ENCODE data around the gene SEMA3B.
"Not testable (repeated sequence)": the region's sequence is repeated elsewhere in the genome, so short reads cannot be mapped to it uniquely, and the experiment has no call there.

The SEMA3B gene

DNA sequence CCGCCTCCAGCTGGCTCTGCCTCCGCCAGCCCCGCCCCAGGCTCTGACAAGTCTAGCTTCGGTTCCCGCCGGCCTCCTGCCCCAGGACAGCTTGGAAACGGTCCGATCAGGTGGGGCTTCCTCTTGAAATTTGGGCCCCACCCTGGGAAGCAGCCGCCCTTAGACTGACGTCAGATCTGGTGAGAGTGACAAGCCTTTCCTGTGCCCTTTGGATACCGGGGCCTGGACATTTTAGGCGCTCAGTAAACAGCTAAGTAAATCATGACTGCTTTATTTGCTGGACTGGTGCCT, 30.6 kb downstream of the SEMA3B start:
- H3K27ac ChIP-seq (ENCODE audit: low read length) = no peak overlapping the region
- peaks cover 18% of the 10 kb centered on the region for H3K4me1 ChIP-seq (ENCODE audit: control insufficient read depth, low read depth, low read length)
- H3K27me3 ChIP-seq (ENCODE audit: control insufficient read depth, insufficient read depth, low read length) = no peaks in the 10 kb centered on the region
- peak overlapping the region; percentile 24 for H3K9ac ChIP-seq (ENCODE audit: low read length)
- no peaks in the 10 kb centered on the region for H3K36me3 ChIP-seq (ENCODE audit: control insufficient read depth, low read depth, low read length)
- peak overlapping the region; percentile 92 for H3K4me3 ChIP-seq (ENCODE audit: low read length)
- no peaks in the 10 kb centered on the region for H3K9me3 ChIP-seq (ENCODE audit: control insufficient read depth, low read depth, low read length)

DNA sequence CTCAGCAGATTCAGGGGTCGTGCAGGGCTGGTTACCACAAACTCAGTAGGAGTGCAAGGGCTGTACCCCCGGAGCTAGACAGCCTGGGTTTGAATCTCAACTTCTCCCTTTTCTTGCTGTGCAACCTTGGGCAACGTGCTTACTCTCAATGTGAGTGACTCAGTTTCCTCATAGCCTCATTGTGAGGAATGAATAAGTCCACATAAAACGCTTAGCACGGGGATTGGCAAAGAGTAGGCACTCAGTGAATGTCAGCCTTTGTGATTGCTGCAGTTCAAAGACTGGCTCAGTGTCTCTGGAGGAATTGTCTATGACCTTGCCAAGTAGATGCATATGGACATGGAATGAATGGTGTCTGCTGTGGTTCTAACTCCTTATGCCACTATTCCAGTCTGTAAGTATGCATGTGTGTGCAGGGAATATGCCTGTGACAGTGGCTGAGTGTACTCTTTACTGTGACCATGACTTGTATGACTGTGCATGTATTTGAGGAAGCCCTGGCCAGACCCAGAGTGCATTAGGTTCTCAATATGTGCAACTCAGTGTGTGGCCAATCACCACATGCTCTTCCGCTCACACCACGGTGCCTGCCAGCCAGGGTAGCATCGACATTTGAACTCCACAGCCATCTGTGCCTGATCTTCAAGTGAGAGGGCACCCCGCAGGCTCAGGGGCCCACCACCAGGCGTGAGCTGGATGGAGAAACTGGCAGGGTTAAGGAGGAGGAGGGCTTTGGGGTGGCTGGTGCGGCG, 31.2 kb downstream of the SEMA3B start:
- peaks cover 18% of the 10 kb centered on the region for H3K4me1 ChIP-seq (ENCODE audit: control insufficient read depth, low read depth, low read length)

DNA sequence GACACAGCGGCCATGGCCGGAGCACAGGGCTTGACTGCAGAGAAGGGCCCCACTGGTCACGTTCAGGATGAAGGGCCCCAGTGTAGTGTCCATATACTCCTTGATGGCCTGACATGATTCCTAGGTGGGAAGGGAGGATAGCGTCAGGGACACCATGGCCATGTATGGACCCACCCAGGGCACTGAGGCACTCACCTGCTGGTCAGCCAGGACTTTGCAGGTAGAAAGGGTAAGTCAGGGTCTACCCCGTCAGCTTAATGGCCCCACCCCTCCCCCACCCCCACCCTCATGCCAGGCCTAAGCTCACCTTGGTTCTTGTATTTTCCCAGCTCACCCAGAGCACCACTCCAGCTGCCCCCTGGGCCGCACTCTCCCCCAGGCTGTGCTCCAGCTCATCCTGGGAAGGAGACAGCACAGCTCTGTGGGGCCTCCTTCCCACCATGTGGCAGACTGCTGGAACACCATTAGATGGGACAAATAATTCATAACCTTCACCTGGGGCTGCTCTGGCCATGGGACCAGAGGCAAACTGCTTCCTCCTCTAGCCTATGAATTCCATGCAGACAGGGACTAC, 31.8 kb downstream of the SEMA3B start:
- Histone ChIP-seq H3K27me3 (ENCODE audit: control insufficient read depth, insufficient read depth, low read length) (no peaks in the 10 kb centered on the region), H3K4me1 (ENCODE audit: control insufficient read depth, low read depth, low read length) (peaks cover 18% of the 10 kb centered on the region), H3K9me3 (ENCODE audit: control insufficient read depth, low read depth, low read length) (no peaks in the 10 kb centered on the region), H3K36me3 (ENCODE audit: control insufficient read depth, low read depth, low read length) (no peaks in the 10 kb centered on the region), H3K9ac (ENCODE audit: low read length) (no peak overlapping the region), H3K27ac (ENCODE audit: low read length) (no peak overlapping the region), H3K4me3 (ENCODE audit: low read length) (no peak overlapping the region)

More for the DNA sequence above, 31.2 kb downstream of the SEMA3B start:
- H3K9ac ChIP-seq (ENCODE audit: low read length) = peak overlapping the region; percentile 24
- H3K9me3 ChIP-seq (ENCODE audit: control insufficient read depth, low read depth, low read length) = no peaks in the 10 kb centered on the region
- H3K27ac ChIP-seq (ENCODE audit: low read length) = no peak overlapping the region
- no peaks in the 10 kb centered on the region for H3K27me3 ChIP-seq (ENCODE audit: control insufficient read depth, insufficient read depth, low read length)
- peak overlapping the region; percentile 92 for H3K4me3 ChIP-seq (ENCODE audit: low read length)
- no peaks in the 10 kb centered on the region for H3K36me3 ChIP-seq (ENCODE audit: control insufficient read depth, low read depth, low read length)

DNA sequence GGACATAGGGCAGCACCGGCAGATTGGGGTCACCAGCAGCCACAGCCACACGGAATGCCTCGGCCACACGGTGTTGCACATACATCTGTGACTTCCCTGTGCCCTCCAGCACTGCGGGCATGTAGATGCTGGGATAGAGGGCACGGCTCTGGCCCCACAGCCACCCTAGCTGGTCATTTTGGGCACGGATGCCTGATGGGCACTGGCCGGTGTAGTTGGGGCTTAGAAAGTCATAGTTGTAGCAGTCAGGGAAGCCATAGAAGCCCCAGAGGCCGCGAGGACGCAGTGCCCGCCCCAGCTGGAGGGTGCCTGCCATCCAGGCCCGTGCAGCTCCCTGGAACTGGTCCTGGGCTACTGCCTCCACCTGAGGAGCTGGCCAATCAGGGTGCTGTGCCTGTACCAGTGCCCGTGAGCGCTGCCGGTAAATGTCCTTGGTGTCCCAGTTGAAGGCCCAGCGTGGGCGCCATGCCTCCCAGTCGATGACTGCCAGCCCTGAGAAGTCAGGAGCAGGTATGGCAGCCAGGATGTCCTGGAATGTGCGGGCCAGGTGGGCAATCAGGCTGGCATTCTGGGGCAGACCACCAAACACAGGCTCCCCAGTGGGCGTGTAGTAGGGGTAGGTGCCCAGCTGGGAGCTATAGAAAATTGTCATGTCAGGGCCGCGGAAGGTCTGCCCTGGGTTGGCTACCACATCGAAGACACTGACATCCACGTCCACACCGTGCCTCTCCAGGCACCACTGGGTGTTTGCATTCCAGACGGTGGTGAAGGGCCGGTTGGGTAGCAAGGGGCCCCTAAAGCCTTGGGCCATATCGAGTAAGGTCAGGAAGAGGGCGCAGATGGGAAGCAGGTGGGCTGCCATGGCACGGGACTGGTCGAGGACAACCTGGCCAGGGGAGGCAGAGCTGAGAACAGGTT, 33.4 kb downstream of the SEMA3B start:
- Histone ChIP-seq H3K9ac (ENCODE audit: low read length) (no peak overlapping the region), H3K27me3 (ENCODE audit: control insufficient read depth, insufficient read depth, low read length) (no peaks in the 10 kb centered on the region), H3K9me3 (ENCODE audit: control insufficient read depth, low read depth, low read length) (no peaks in the 10 kb centered on the region), H3K4me1 (ENCODE audit: control insufficient read depth, low read depth, low read length) (peaks cover 18% of the 10 kb centered on the region), H3K4me3 (ENCODE audit: low read length) (no peak overlapping the region), H3K27ac (ENCODE audit: low read length) (no peak overlapping the region), H3K36me3 (ENCODE audit: control insufficient read depth, low read depth, low read length) (no peaks in the 10 kb centered on the region)

DNA sequence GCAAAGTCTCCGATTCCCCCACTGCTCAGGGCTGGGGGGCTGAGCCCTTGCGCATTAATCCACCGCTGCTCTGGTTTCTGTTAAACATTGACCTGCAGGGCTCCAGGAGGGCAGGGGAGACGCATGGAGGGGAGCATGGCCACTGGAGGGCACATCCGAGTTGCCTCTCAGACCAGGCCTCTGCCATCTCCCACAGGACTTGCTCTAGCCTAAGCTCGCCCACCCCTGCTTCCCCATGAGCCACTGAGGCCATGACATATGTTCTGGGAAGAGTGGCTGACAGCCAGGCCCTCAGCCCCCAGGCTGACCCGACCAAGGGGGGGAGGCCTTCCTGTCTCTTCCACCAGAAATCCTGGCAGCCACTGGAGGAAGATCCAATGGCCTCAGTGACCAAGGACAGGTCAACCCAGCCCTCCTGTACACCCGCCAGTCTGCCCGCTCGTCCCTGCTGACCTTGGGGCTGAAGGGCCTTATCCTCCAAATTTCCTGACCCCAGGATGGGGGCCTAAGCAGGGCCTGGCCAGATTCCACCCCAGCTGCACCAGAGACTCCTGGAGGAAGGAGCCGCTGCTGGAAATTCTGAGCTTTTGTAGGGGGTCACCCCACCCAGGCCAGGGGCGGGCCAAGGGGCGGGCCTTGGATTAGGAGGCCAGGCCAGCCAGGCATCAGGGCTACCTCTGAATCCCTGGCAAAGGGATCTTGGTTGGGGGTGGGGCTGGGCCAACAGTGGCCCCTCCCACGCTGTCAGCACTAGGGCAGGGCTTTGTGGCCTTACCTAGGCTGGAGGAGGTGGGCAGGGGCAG, 34.3 kb downstream of the SEMA3B start, which contains the start of gene HYAL1:
Gene HYAL1 (minus strand): TSS at position 562 of the 803 bp plus-strand sequence. CDS start 618 bp downstream, outside the sequence.
- no peak within 1 kb of the TSS for H3K9ac ChIP-seq (ENCODE audit: low read length)
- no peaks in the 10 kb centered on the region for H3K36me3 ChIP-seq (ENCODE audit: control insufficient read depth, low read depth, low read length)
- no peaks in the 10 kb centered on the region for H3K27me3 ChIP-seq (ENCODE audit: control insufficient read depth, insufficient read depth, low read length)
- H3K4me3 ChIP-seq (ENCODE audit: low read length) = peak within 1 kb of the TSS; percentile 26
- peak within 1 kb of the TSS; percentile 24 for H3K27ac ChIP-seq (ENCODE audit: low read length)
- H3K4me1 ChIP-seq (ENCODE audit: control insufficient read depth, low read depth, low read length) = peaks cover 18% of the 10 kb centered on the region
- no peaks in the 10 kb centered on the region for H3K9me3 ChIP-seq (ENCODE audit: control insufficient read depth, low read depth, low read length)

DNA sequence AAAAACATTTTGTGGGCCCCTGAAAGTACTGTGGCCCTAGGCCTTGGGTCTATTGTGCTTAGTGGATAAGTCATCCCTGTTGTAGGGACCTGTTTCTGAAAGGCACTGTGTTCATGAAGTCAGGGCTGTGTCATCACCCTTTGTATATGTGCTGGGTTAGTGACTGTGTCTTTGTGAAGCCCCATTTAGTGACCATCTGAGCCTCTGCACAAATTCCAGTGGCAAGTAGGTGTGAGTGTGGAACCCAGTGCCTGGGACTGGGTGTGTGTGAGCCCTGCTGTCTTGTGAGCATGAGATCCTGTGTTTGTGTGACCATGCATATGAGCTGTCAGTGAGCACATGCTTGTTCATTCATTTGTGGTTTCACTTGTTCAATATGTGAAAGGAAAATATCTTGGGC, 35.7 kb downstream of the SEMA3B start:
- H3K9ac ChIP-seq (ENCODE audit: low read length) = no peak overlapping the region
- H3K4me3 ChIP-seq (ENCODE audit: low read length) = no peak overlapping the region
- no peaks in the 10 kb centered on the region for H3K36me3 ChIP-seq (ENCODE audit: control insufficient read depth, low read depth, low read length)
- H3K4me1 ChIP-seq (ENCODE audit: control insufficient read depth, low read depth, low read length) = peaks cover 17% of the 10 kb centered on the region
- H3K27ac ChIP-seq (ENCODE audit: low read length) = no peak overlapping the region
- H3K27me3 ChIP-seq (ENCODE audit: control insufficient read depth, insufficient read depth, low read length) = no peaks in the 10 kb centered on the region
- H3K9me3 ChIP-seq (ENCODE audit: control insufficient read depth, low read depth, low read length) = peaks cover 2% of the 10 kb centered on the region

DNA sequence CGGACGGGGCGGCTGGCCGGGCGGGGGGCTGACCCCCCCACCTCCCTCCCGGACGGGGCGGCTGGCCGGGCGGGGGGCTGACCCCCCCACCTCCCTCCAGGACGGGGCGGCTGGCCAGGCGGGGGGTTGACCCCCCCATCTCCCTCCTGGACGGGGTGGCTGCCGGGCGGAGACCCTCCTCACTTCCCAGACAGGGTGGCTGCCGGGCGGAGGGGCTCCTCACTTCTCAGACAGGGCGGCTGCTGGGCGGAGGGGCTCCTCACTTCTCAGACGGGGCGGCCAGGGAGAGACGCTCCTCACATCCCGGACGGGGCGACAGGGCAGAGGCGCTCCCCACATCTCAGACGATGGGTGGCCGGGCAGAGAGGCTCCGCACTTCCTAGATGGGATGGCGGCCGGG, 43.1 kb downstream of the SEMA3B start:
- H3K36me3 ChIP-seq (ENCODE audit: control insufficient read depth, low read depth, low read length); H3K9ac ChIP-seq (ENCODE audit: low read length); H3K27ac ChIP-seq (ENCODE audit: low read length); H3K4me3 ChIP-seq (ENCODE audit: low read length); H3K9me3 ChIP-seq (ENCODE audit: control insufficient read depth, low read depth, low read length); H3K27me3 ChIP-seq (ENCODE audit: control insufficient read depth, insufficient read depth, low read length); H3K4me1 ChIP-seq (ENCODE audit: control insufficient read depth, low read depth, low read length): not testable (repeated sequence)

DNA sequence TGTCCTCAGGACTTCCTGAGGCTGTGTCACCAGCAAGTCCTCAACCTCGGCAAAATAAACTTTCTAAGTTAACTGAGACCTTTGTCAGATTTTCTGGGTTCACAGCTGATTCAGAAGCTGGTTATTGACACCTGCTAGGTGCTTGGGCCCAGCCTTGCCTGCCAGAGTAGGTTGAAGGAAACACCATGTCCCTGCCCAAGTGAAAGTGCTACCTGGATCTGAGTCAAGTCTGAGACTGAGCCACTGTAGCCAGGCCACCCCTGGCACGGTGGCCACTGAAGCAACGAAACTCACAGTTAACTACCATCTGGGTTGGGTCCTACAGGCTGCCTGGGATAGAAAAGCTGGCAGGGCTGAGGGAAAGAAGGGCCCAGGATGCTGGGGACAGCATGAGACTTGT, 45.4 kb downstream of the SEMA3B start:
- Histone ChIP-seq H3K4me3 (ENCODE audit: low read length) (no peak overlapping the region), H3K27ac (ENCODE audit: low read length) (no peak overlapping the region), H3K9ac (ENCODE audit: low read length) (no peak overlapping the region), H3K27me3 (ENCODE audit: control insufficient read depth, insufficient read depth, low read length) (no peaks in the 10 kb centered on the region), H3K4me1 (ENCODE audit: control insufficient read depth, low read depth, low read length) (no peaks in the 10 kb centered on the region), H3K36me3 (ENCODE audit: control insufficient read depth, low read depth, low read length) (peaks cover 27% of the 10 kb centered on the region), H3K9me3 (ENCODE audit: control insufficient read depth, low read depth, low read length) (peaks cover 6% of the 10 kb centered on the region)

DNA sequence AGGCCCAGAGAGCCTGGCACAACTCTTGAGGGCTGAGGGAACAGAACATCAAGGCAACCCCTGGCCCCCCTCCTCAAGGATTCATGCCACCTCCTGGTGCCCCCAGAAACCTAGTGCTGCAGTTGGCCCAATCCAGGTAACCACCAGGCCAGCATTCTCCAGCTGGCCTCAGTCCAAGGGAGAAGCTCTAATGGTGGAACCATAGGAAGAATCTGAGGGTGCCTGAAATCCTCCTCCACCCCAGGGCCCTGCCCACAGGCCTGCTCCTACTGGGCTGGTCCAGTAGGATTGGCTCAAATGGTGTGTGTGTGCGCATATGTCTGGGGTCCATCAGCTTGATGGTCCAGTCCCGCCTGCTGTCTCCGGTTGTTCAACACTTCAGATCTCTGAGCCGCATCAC, 45.9 kb downstream of the SEMA3B start:
- Histone ChIP-seq H3K4me3 (ENCODE audit: low read length) (no peak overlapping the region), H3K27me3 (ENCODE audit: control insufficient read depth, insufficient read depth, low read length) (no peaks in the 10 kb centered on the region), H3K27ac (ENCODE audit: low read length) (no peak overlapping the region), H3K36me3 (ENCODE audit: control insufficient read depth, low read depth, low read length) (peaks cover 32% of the 10 kb centered on the region), H3K4me1 (ENCODE audit: control insufficient read depth, low read depth, low read length) (no peaks in the 10 kb centered on the region), H3K9me3 (ENCODE audit: control insufficient read depth, low read depth, low read length) (peaks cover 2% of the 10 kb centered on the region), H3K9ac (ENCODE audit: low read length) (no peak overlapping the region)

DNA sequence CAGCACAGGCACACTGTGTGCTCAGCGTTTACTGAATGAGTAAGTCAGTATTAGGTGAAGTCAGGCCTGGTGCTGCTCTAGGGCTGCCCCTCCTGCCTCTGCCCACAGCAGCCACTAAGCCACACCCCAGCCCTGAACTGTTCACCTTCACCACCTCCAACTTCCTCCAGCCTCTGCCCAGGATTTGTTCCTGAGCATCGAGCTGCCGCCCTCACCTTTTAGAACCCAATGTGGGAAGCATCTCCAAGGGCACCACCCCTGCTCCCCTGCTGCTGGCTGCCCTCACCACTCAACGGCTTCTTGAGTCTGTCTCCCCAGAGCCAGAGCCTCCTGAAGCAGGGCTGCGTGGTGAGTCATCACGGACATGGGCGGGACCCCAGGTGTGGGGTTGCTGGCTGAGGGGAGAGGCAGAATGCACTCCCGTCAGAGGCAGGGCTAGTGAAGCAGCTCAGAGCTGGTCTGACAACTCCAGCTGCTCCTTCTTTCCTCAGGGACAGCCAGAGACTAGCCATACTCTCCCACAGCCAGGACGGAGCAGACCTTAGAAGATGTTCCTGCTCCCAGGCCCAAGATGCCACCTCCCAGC, 47.8 kb downstream of the SEMA3B start:
- Histone ChIP-seq H3K27me3 (ENCODE audit: control insufficient read depth, insufficient read depth, low read length) (no peaks in the 10 kb centered on the region), H3K27ac (ENCODE audit: low read length) (no peak overlapping the region), H3K9ac (ENCODE audit: low read length) (no peak overlapping the region), H3K36me3 (ENCODE audit: control insufficient read depth, low read depth, low read length) (peaks cover 34% of the 10 kb centered on the region), H3K9me3 (ENCODE audit: control insufficient read depth, low read depth, low read length) (no peaks in the 10 kb centered on the region), H3K4me3 (ENCODE audit: low read length) (no peak overlapping the region), H3K4me1 (ENCODE audit: control insufficient read depth, low read depth, low read length) (no peaks in the 10 kb centered on the region)

DNA sequence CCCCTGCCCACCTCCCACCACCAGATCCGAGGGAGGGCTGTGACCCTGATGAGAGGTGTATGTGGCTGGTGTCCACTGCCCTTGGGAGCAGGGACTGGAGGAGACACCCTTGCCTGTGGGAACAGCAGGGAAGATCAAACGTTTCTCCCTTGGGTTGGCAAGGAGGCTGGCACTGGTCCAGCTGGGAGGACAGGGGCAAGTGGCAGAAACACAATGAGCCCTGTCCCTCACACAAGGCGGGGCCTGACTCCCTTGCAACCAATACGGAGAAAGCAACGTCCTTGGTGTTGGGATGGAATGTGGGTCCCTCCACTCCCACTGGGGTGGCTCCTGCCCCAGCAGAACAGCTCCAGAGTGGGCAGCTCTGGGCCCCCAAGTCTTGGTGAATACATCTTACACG, 48.4 kb downstream of the SEMA3B start:
- no peaks in the 10 kb centered on the region for H3K4me1 ChIP-seq (ENCODE audit: control insufficient read depth, low read depth, low read length)
- no peak overlapping the region for H3K9ac ChIP-seq (ENCODE audit: low read length)
- no peaks in the 10 kb centered on the region for H3K9me3 ChIP-seq (ENCODE audit: control insufficient read depth, low read depth, low read length)
- peaks cover 34% of the 10 kb centered on the region for H3K36me3 ChIP-seq (ENCODE audit: control insufficient read depth, low read depth, low read length)
- no peak overlapping the region for H3K27ac ChIP-seq (ENCODE audit: low read length)
- no peak overlapping the region for H3K4me3 ChIP-seq (ENCODE audit: low read length)
- no peaks in the 10 kb centered on the region for H3K27me3 ChIP-seq (ENCODE audit: control insufficient read depth, insufficient read depth, low read length)

Measured in iPS-18a (cell line).